ENCODE measurements around the gene GEMIN4.

The GEMIN4 gene

GRCh38 chr17:731644-732066 lies 20.4 kb downstream of the GEMIN4 start:
- no peak for DNase-seq
- TF ChIP-seq CTCF (IDR thresholded peaks at IDR 0.05): no peak
- Mint-ChIP-seq H3K4me3 (peak overlapping the region; percentile 78), H3K4me1 (peaks cover 29% of the 10 kb centered on the region), H3K27ac (no peak overlapping the region), H3K36me3 (ENCODE audit: low read depth) (peaks cover 28% of the 10 kb centered on the region), H3K27me3 (ENCODE audit: low read depth, poor library complexity) (peaks cover 12% of the 10 kb centered on the region), H3K9me3 (peaks cover 4% of the 10 kb centered on the region)

- Mint-ChIP-seq H3K27ac (no peak overlapping the region), H3K27me3 (ENCODE audit: low read depth, poor library complexity) (peaks cover 26% of the 10 kb centered on the region), H3K4me3 (no peak overlapping the region), H3K4me1 (peaks cover 24% of the 10 kb centered on the region), H3K36me3 (ENCODE audit: low read depth) (peaks cover 10% of the 10 kb centered on the region), H3K9me3 (peaks cover 9% of the 10 kb centered on the region)
- TF ChIP-seq CTCF (IDR thresholded peaks at IDR 0.05): no peak
- no peak for DNase-seq
Observed at GRCh38 chr17:728911-729310, 23.2 kb downstream of the GEMIN4 start.

- Mint-ChIP-seq H3K9me3 (peaks cover 9% of the 10 kb centered on the region), H3K36me3 (ENCODE audit: low read depth) (peaks cover 6% of the 10 kb centered on the region), H3K4me3 (no peak overlapping the region), H3K27me3 (ENCODE audit: low read depth, poor library complexity) (peaks cover 24% of the 10 kb centered on the region), H3K27ac (no peak overlapping the region), H3K4me1 (peaks cover 12% of the 10 kb centered on the region)
- DNase-seq: no peak
- TF ChIP-seq CTCF (IDR thresholded peaks at IDR 0.05): no peak
Observed at GRCh38 chr17:726271-726919, 25.7 kb downstream of the GEMIN4 start.

GRCh38 chr17:725746-726145 lies 26.3 kb downstream of the GEMIN4 start:
- Mint-ChIP-seq H3K4me3 (no peak overlapping the region), H3K36me3 (ENCODE audit: low read depth) (peaks cover 6% of the 10 kb centered on the region), H3K4me1 (peaks cover 6% of the 10 kb centered on the region), H3K27me3 (ENCODE audit: low read depth, poor library complexity) (peaks cover 21% of the 10 kb centered on the region), H3K27ac (no peak overlapping the region), H3K9me3 (peaks cover 9% of the 10 kb centered on the region)
- TF ChIP-seq CTCF (IDR thresholded peaks at IDR 0.05): no peak
- no peak for DNase-seq

GRCh38 chr17:725084-725483 lies 27.0 kb downstream of the GEMIN4 start:
- Mint-ChIP-seq H3K27ac (no peak overlapping the region), H3K4me1 (no peaks in the 10 kb centered on the region), H3K27me3 (ENCODE audit: low read depth, poor library complexity) (peaks cover 25% of the 10 kb centered on the region), H3K4me3 (no peak overlapping the region), H3K9me3 (peaks cover 9% of the 10 kb centered on the region), H3K36me3 (ENCODE audit: low read depth) (peaks cover 6% of the 10 kb centered on the region)
- no peak for DNase-seq
- TF ChIP-seq CTCF (IDR thresholded peaks at IDR 0.05): no peak

- no peak overlapping the region for H3K27ac Mint-ChIP-seq
- H3K4me1 Mint-ChIP-seq: peaks cover 10% of the 10 kb centered on the region
- peaks cover 27% of the 10 kb centered on the region for H3K27me3 Mint-ChIP-seq (ENCODE audit: low read depth, poor library complexity)
- TF ChIP-seq CTCF (IDR thresholded peaks at IDR 0.05): no peak
- H3K9me3 Mint-ChIP-seq: peaks cover 4% of the 10 kb centered on the region
- DNase-seq: no peak
- no peak overlapping the region for H3K4me3 Mint-ChIP-seq
- H3K36me3 Mint-ChIP-seq (ENCODE audit: low read depth): peaks cover 5% of the 10 kb centered on the region
Observed at GRCh38 chr17:721540-721937, 30.5 kb downstream of the GEMIN4 start.
